Measurements from ENCODE around the gene CERS1.

The CERS1 gene

GRCh38 chr19:18898607-18899408 is 2.9 kb upstream of the CERS1 start:
- DNase-seq (ENCODE audit: low spot score) = no peak

- DNase-seq (ENCODE audit: low spot score) = no peak
These were observed 2.2 kb upstream of the CERS1 start for GRCh38 chr19:18898081-18898606.

- DNase-seq (ENCODE audit: low spot score) = no peak
These were observed 1.4 kb upstream of the CERS1 start for GRCh38 chr19:18897094-18898029.

GRCh38 chr19:18896421-18896841 is 473 bp upstream of the CERS1 start:
- DNase-seq (ENCODE audit: low spot score) = no peak

- DNase-seq (ENCODE audit: low spot score) = peak; percentile 67
These were observed 727 bp downstream of the CERS1 start for GRCh38 chr19:18895038-18895823.

- DNase-seq (ENCODE audit: low spot score) = no peak
These were observed 1.5 kb downstream of the CERS1 start for GRCh38 chr19:18894254-18895037.

GRCh38 chr19:18893587-18894253 is 2.2 kb downstream of the CERS1 start:
- no peak for DNase-seq (ENCODE audit: low spot score)

GRCh38 chr19:18889949-18890745 is 5.8 kb downstream of the CERS1 start:
- no peak for DNase-seq (ENCODE audit: low spot score)

GRCh38 chr19:18886972-18887371 is 9.0 kb downstream of the CERS1 start:
- DNase-seq (ENCODE audit: low spot score) = no peak

GRCh38 chr19:18883526-18884304 is 12.2 kb downstream of the CERS1 start:
- DNase-seq (ENCODE audit: low spot score) = no peak

- no peak for DNase-seq (ENCODE audit: low spot score)
These were observed 14.5 kb downstream of the CERS1 start for GRCh38 chr19:18881491-18881890.

GRCh38 chr19:18879579-18880373 is 16.2 kb downstream of the CERS1 start:
- peak; percentile 20 for DNase-seq (ENCODE audit: low spot score)

- no peak for DNase-seq (ENCODE audit: low spot score)
These were observed 16.9 kb downstream of the CERS1 start for GRCh38 chr19:18878858-18879578.

- no peak for DNase-seq (ENCODE audit: low spot score)
These were observed 17.7 kb downstream of the CERS1 start for GRCh38 chr19:18878058-18878797.

- DNase-seq (ENCODE audit: low spot score) = no peak
These were observed 19.1 kb downstream of the CERS1 start for GRCh38 chr19:18876865-18877264.

GRCh38 chr19:18875726-18876125 is 20.2 kb downstream of the CERS1 start:
- no peak for DNase-seq (ENCODE audit: low spot score)

GRCh38 chr19:18871543-18871942 is 24.4 kb downstream of the CERS1 start:
- DNase-seq (ENCODE audit: low spot score) = no peak

Data from kidney tubule cell (primary cell).